BJ (cell line): ENCODE measurements around the gene KRTAP10-9. TPM values are rescaled to one million over a fixed set of nuclear protein-coding genes. Genes with fewer than 3 reads are reported as not detected.
"Not testable (repeated sequence)": the region's sequence is repeated elsewhere in the genome, so short reads cannot be mapped to it uniquely, and the experiment has no call there.

Source experiments
- CTCF ChIA-PET: fragments of 350-600 bp; formaldehyde crosslinking; extraction: SDS; loops from one replicate; lab custom pipeline; 2021; ENCODE audit warnings: antibody characterized with exemption, inconsistent platforms; lab: Yijun Ruan, JAX
- POLR2A ChIA-PET: fragments of 300-600 bp; sonication (Branson Sonifier 250); formaldehyde crosslinking; extraction: SDS; loops from one replicate; lab custom pipeline; 2021; ENCODE audit warnings: antibody characterized with exemption; lab: Charles Lee
- DNase-seq: peaks from one replicate; pipeline ENCODE4 v3.0.0-alpha.2; 2011; ENCODE audit warnings: low read depth
- H3K27me3 ChIP-seq: 2 replicates; pipeline ENCODE4 v1.6.0; 2011; ENCODE audit warnings: low read length; ENCODE audit not compliant: control insufficient read depth, insufficient read depth
- H3K36me3 ChIP-seq: 2 replicates; pipeline ENCODE4 v1.5.1; 2011; ENCODE audit warnings: low read length; ENCODE audit not compliant: control insufficient read depth, insufficient read depth
- H3K4me3 ChIP-seq: 2 replicates; pipeline ENCODE4 v1.5.1; 2011; ENCODE audit warnings: low read depth, mild to moderate bottlenecking, control low read depth, low read length
- CTCF ChIP-seq: IDR thresholded peaks from 2 replicates; pipeline ENCODE4 v1.5.1; 2011; ENCODE audit warnings: low read depth, mild to moderate bottlenecking, control low read depth, inconsistent platforms, low read length, moderate library complexity; ENCODE audit not compliant: insufficient read depth
- polyA minus RNA-seq: library from RNA; depleted of rRNA, polyadenylated mRNA; stranded (reverse); fragments of >200 nt; gene quantifications from 2 replicates; pipeline ENCODE4 v1.2.3, GENCODE V29; 2011; rRNA and poly(A)+ RNA removed
- polyA plus RNA-seq: library from polyadenylated mRNA; depleted of rRNA; stranded (reverse); fragments of >200 nt; gene quantifications from 2 replicates; pipeline ENCODE4 v1.2.3, GENCODE V29; 2011; rRNA removed

The KRTAP10-9 gene
- polyA plus RNA-seq (not detected in 2 replicates), polyA minus RNA-seq (not detected in 2 replicates)

- DNase-seq: no peak
- Histone ChIP-seq H3K36me3 (no peaks in the 10 kb centered on the region), H3K27me3 (no peaks in the 10 kb centered on the region), H3K4me3 (no peak within 1 kb of the TSS)
- POLR2A ChIA-PET: no interaction called here
- no peak for TF ChIP-seq CTCF
- CTCF ChIA-PET: no interaction called here
Measured at GRCh38 chr21:44626673-44627143, at the start of gene KRTAP10-9. KRTAP10-9 (plus strand) TSS chr21:44627093; CDS start chr21:44627172, 79 bp downstream.

GRCh38 chr21:44578371-44579055 is 48.4 kb upstream of the KRTAP10-9 start:
- no peak for TF ChIP-seq CTCF
- ChIA-PET CTCF (no interaction called here), POLR2A (no interaction called here)
- Histone ChIP-seq H3K27me3 (no peaks in the 10 kb centered on the region), H3K4me3 (no peak overlapping the region), H3K36me3 (no peaks in the 10 kb centered on the region)
- no peak for DNase-seq

GRCh38 chr21:44579056-44579832 is 47.6 kb upstream of the KRTAP10-9 start:
- Histone ChIP-seq H3K27me3 (no peaks in the 10 kb centered on the region), H3K36me3 (no peaks in the 10 kb centered on the region), H3K4me3 (no peak overlapping the region)
- no peak for DNase-seq
- no peak for TF ChIP-seq CTCF
- ChIA-PET CTCF (no interaction called here), POLR2A (no interaction called here)

GRCh38 chr21:44579833-44580144 is 47.1 kb upstream of the KRTAP10-9 start:
- CTCF ChIA-PET: no interaction called here
- no peak for TF ChIP-seq CTCF
- POLR2A ChIA-PET: no interaction called here

GRCh38 chr21:44580231-44580821 is 46.6 kb upstream of the KRTAP10-9 start, which contains the start of gene KRTAP10-5:
KRTAP10-5 (minus strand) TSS chr21:44580604; CDS start chr21:44580578, 26 bp downstream.
- DNase-seq, H3K36me3 ChIP-seq, H3K27me3 ChIP-seq, H3K4me3 ChIP-seq, POLR2A ChIA-PET, CTCF ChIA-PET: not testable (repeated sequence)

More at GRCh38 chr21:44579833-44580144, 47.1 kb upstream of the KRTAP10-9 start:
- Histone ChIP-seq H3K4me3 (no peak overlapping the region), H3K36me3 (no peaks in the 10 kb centered on the region), H3K27me3 (no peaks in the 10 kb centered on the region)
- DNase-seq: no peak
